IMR-90 (cell line): ENCODE measurements around the gene BCL2L12. TPM values are rescaled to one million over a fixed set of nuclear protein-coding genes. Genes with fewer than 3 reads are reported as not detected.

Experiments used
- ATAC-seq: fragments of 200-7000 bp; cut with Tn5 transposase; 2 replicates; pipeline ENCODE4 v1.9.1; 2020; ENCODE audit warnings: low read depth, mild to moderate bottlenecking, moderate library complexity
- BruUV-seq: library from RNA; stranded (reverse); fragments of 400-500 nt; replicated peaks from 2 replicates; lab custom pipeline; 2021; lab: Mats Ljungman, UMichigan
- CTCF ChIA-PET: fragments of 300-600 bp; formaldehyde crosslinking; extraction: SDS; loops from one replicate; lab custom pipeline; 2021; ENCODE audit warnings: antibody characterized with exemption; lab: Yijun Ruan, JAX
- POLR2A ChIA-PET: fragments of 300-600 bp; sonication (Branson Sonifier 250); formaldehyde crosslinking; loops from one replicate; lab custom pipeline; 2022; ENCODE audit warnings: antibody characterized with exemption; ENCODE audit not compliant: unreplicated experiment; lab: Charles Lee
- DNase-seq: peaks from one replicate; pipeline ENCODE4 v3.0.0; 2013
- H2AFZ ChIP-seq: replicated peaks from 2 replicates; pipeline ENCODE3; 2013; ENCODE audit warnings: low read length, mild to moderate bottlenecking; ENCODE audit not compliant: poor library complexity
- H2AK5ac ChIP-seq: 2 replicates; pipeline ENCODE4 v1.6.1; 2013; ENCODE audit warnings: low read depth, low read length, inconsistent platforms
- H2AK9ac ChIP-seq: replicated peaks from 2 replicates; pipeline ENCODE3; 2013; ENCODE audit warnings: mild to moderate bottlenecking, low read depth, low read length, moderate library complexity; ENCODE audit not compliant: poor library complexity
- H2BK120ac ChIP-seq: 2 replicates; pipeline ENCODE4 v1.6.1; 2013; ENCODE audit warnings: low read depth, low read length, inconsistent platforms
- H2BK15ac ChIP-seq: 3 replicates; pipeline ENCODE4 v1.6.1; 2013; ENCODE audit warnings: low read depth, low read length, inconsistent platforms
- H2BK20ac ChIP-seq: 2 replicates; pipeline ENCODE4 v1.6.1; 2013; ENCODE audit warnings: low read depth, mild to moderate bottlenecking, inconsistent platforms, low read length, moderate library complexity
- H2BK5ac ChIP-seq: 2 replicates; pipeline ENCODE4 v1.6.1; 2013; ENCODE audit warnings: mild to moderate bottlenecking, low read depth, low read length, inconsistent platforms; ENCODE audit not compliant: poor library complexity, severe bottlenecking
- H3K14ac ChIP-seq: replicated peaks from 2 replicates; pipeline ENCODE4 v1.6.1; 2013; ENCODE audit warnings: low read depth, low read length, inconsistent platforms
- H3K18ac ChIP-seq: 2 replicates; pipeline ENCODE4 v1.6.1; 2013; ENCODE audit warnings: low read depth, low read length, control low read depth
- H3K23ac ChIP-seq: 2 replicates; pipeline ENCODE4 v1.6.1; 2013; ENCODE audit warnings: low read depth, low read length, inconsistent platforms
- H3K27ac ChIP-seq: 2 replicates; pipeline ENCODE4 v1.5.1; 2013; ENCODE audit warnings: mild to moderate bottlenecking, control low read depth, low read length; ENCODE audit not compliant: insufficient read depth
- H3K27me3 ChIP-seq: 2 replicates; pipeline ENCODE4 v1.6.1; 2013; ENCODE audit warnings: low read length; ENCODE audit not compliant: control insufficient read depth, insufficient read depth
- H3K36me3 ChIP-seq: 2 replicates; pipeline ENCODE4 v1.6.1; 2013; ENCODE audit warnings: low read length, mixed read lengths; ENCODE audit not compliant: control insufficient read depth, insufficient read depth
- H3K4ac ChIP-seq: 2 replicates; pipeline ENCODE4 v1.6.1; 2013; ENCODE audit warnings: low read depth, low read length, inconsistent platforms
- H3K4me1 ChIP-seq: 2 replicates; pipeline ENCODE4 v1.6.1; 2013; ENCODE audit warnings: low read length, mixed read lengths; ENCODE audit not compliant: control insufficient read depth, insufficient read depth
- H3K4me2 ChIP-seq: 2 replicates; pipeline ENCODE4 v1.6.1; 2013; ENCODE audit warnings: low read depth, mild to moderate bottlenecking, control low read depth, low read length, moderate library complexity
- H3K4me3 ChIP-seq: 2 replicates; pipeline ENCODE4 v1.5.1; 2013; ENCODE audit warnings: low read depth, mild to moderate bottlenecking, control low read depth, low read length, moderate library complexity; ENCODE audit not compliant: insufficient read depth
- H3K56ac ChIP-seq: 2 replicates; pipeline ENCODE4 v1.6.1; 2013; ENCODE audit warnings: low read length, inconsistent platforms; ENCODE audit not compliant: insufficient read depth; ENCODE audit errors: extremely low read depth
- H3K79me1 ChIP-seq, 2 experiments: 2 replicates each; pipeline ENCODE4 v1.6.1; 2013; ENCODE audit warnings: low read length in 2 of 2, inconsistent platforms in 1 of 2, low read depth in 1 of 2
- H3K9ac ChIP-seq: 2 replicates; pipeline ENCODE4 v1.6.1; 2013; ENCODE audit warnings: low read depth, low read length, control low read depth
- H3K9me1 ChIP-seq: 2 replicates; pipeline ENCODE4 v1.6.1; 2013; ENCODE audit warnings: low read length, inconsistent platforms; ENCODE audit not compliant: insufficient read depth
- H3K9me3 ChIP-seq: 2 replicates; pipeline ENCODE4 v1.6.1; 2013; ENCODE audit warnings: low read length; ENCODE audit not compliant: control insufficient read depth, insufficient read depth
- H4K20me1 ChIP-seq: 2 replicates; pipeline ENCODE4 v1.6.1; 2013; ENCODE audit warnings: low read length, inconsistent platforms; ENCODE audit not compliant: insufficient read depth
- H4K5ac ChIP-seq: 2 replicates; pipeline ENCODE4 v1.6.1; 2013; ENCODE audit warnings: mild to moderate bottlenecking, low read depth, low read length, control low read depth
- H4K8ac ChIP-seq, 2 experiments: 2 replicates each; pipeline ENCODE4 v1.6.1; 2013; ENCODE audit warnings: low read depth in 2 of 2, low read length in 2 of 2, control low read depth in 1 of 2, inconsistent platforms in 1 of 2
- H4K91ac ChIP-seq: 2 replicates; pipeline ENCODE4 v1.6.1; 2013; ENCODE audit warnings: low read depth, low read length, inconsistent platforms; ENCODE audit not compliant: insufficient read depth
- BHLHE40 ChIP-seq: fragments of 150-350 bp; IDR thresholded peaks from 2 replicates; pipeline ENCODE4 v1.6.1; 2016; ENCODE audit warnings: mild to moderate bottlenecking, low read depth, low read length
- CEBPB ChIP-seq: IDR thresholded peaks from 2 replicates; pipeline ENCODE4 v1.6.1; 2012; ENCODE audit warnings: low read depth, low read length, improper control_type of control experiment
- CHD1 ChIP-seq: IDR thresholded peaks from 2 replicates; pipeline ENCODE4 v1.6.1; 2012; ENCODE audit warnings: low read depth, low read length, improper control_type of control experiment
- CTCF ChIP-seq: conservative IDR thresholded peaks from 2 replicates; pipeline ENCODE4 v1.5.1; 2012; ENCODE audit warnings: mild to moderate bottlenecking, low read depth, low read length, improper control_type of control experiment
- FOS ChIP-seq: fragments of 150-350 bp; IDR thresholded peaks from 2 replicates; pipeline ENCODE4 v1.6.1; 2016; ENCODE audit warnings: low read depth, low read length
- MAFK ChIP-seq: IDR thresholded peaks from 2 replicates; pipeline ENCODE4 v1.6.1; 2012; ENCODE audit warnings: low read depth, low read length, improper control_type of control experiment
- MAZ ChIP-seq: IDR thresholded peaks from 2 replicates; pipeline ENCODE4 v1.6.1; 2012; ENCODE audit warnings: low read depth, mild to moderate bottlenecking, low read length, improper control_type of control experiment, moderate library complexity, borderline replicate concordance
- MXI1 ChIP-seq: IDR thresholded peaks from 2 replicates; pipeline ENCODE4 v1.6.1; 2012; ENCODE audit warnings: low read depth, mild to moderate bottlenecking, low read length, moderate library complexity, borderline replicate concordance
- NFE2L2 ChIP-seq: fragments of 150-350 bp; IDR thresholded peaks from 2 replicates; pipeline ENCODE4 v1.6.1; 2016; ENCODE audit warnings: low read depth, mild to moderate bottlenecking, low read length
- POLR2A ChIP-seq: IDR thresholded peaks from 2 replicates; pipeline ENCODE4 v1.6.1; 2012; ENCODE audit warnings: mild to moderate bottlenecking, low read depth, low read length
- RAD21 ChIP-seq: IDR thresholded peaks from 2 replicates; pipeline ENCODE4 v1.6.1; 2012; ENCODE audit warnings: low read length, improper control_type of control experiment
- RCOR1 ChIP-seq: IDR thresholded peaks from 2 replicates; pipeline ENCODE4 v1.6.1; 2012; ENCODE audit warnings: mild to moderate bottlenecking, low read length, improper control_type of control experiment; ENCODE audit not compliant: insufficient replicate concordance
- RFX5 ChIP-seq: IDR thresholded peaks from 2 replicates; pipeline ENCODE4 v1.8.0; 2012; ENCODE audit warnings: low read depth, mild to moderate bottlenecking, low read length, moderate library complexity
- SMC3 ChIP-seq: fragments of 150-350 bp; IDR thresholded peaks from 2 replicates; pipeline ENCODE4 v1.6.1; 2016; ENCODE audit warnings: low read depth, mild to moderate bottlenecking, antibody characterized with exemption, low read length, moderate library complexity
- USF2 ChIP-seq: fragments of 150-350 bp; IDR thresholded peaks from 2 replicates; pipeline ENCODE4 v1.6.1; 2017; ENCODE audit warnings: mild to moderate bottlenecking, antibody characterized with exemption, low read length, low read depth
- WGBS, 2 experiments: methylation state at CpG; one replicate each; pipeline versions ENCODE4 v1.1.5 to v1.1.7; 2013; ENCODE audit warnings: missing lambda C conversion rate in 2 of 2; ENCODE audit not compliant: insufficient read length in 1 of 2; ENCODE audit errors: extremely low coverage in 2 of 2; 5-methylcytosine and 5-hydroxymethylcytosine counted together
- dilution Hi-C: fragments of 300-500 bp; cut with HindIII; formaldehyde crosslinking; loops from one replicate; pipeline ENCODE4 v1.14.3; 2018; ENCODE audit warnings: low sequenced_read_pairs; ENCODE audit not compliant: unreplicated experiment
- in situ Hi-C: fragments of 300-500 bp; cut with MboI; formaldehyde crosslinking; loops from 3 replicates; pipeline ENCODE4 v1.14.3; 2019; ENCODE audit warnings: low sequenced_read_pairs, inconsistent platforms, mixed read lengths
- intact Hi-C: fragments of 100-400 bp; cut with micrococcal nuclease; formaldehyde crosslinking; loops from 2 replicates; pipeline ENCODE4 v1.10.0; 2022
- polyA plus RNA-seq, 3 experiments: library from polyadenylated mRNA; depleted of rRNA; stranded (reverse); fragments of >200 nt; gene quantifications; 2 replicates each; pipeline ENCODE4 v1.2.3, GENCODE V29; 2012; ENCODE audit warnings: low replicate concordance in 1 of 3
- total RNA-seq: library from RNA; depleted of rRNA; stranded (reverse); fragments of >200 nt; gene quantifications from 2 replicates; pipeline ENCODE4 v1.2.3, GENCODE V29; 2012

Gene BCL2L12
- total and polyA plus RNA-seq, 2 of the 4 experiments (the other 2 are of a cell fraction): 3.9 to 32.6 TPM

- peaks cover 8% of the 10 kb centered on the region; the same call in 1 of the 2 replicates for H3K9me1 ChIP-seq
- peak overlapping the region; percentile 73 for H2AFZ ChIP-seq
- dilution Hi-C loops (no loop called here), intact Hi-C loops (loop anchor here (2.0 kb wide), 2 partner anchors 37 to 49 kb away; partner anchors contain the start of genes PRMT1 and PRR12), in situ Hi-C loops (no loop called here)
- peaks cover 11% of the 10 kb centered on the region for H4K20me1 ChIP-seq
- H2BK15ac ChIP-seq: peak overlapping the region; percentile 55; the same call in 1 of the 3 replicates
- H3K4me3 ChIP-seq: peak overlapping the region; percentile 65
- H3K27ac ChIP-seq: peak overlapping the region; percentile 70
- peak overlapping the region; percentile 54 for H4K5ac ChIP-seq
- peak overlapping the region; percentile 34 for H3K18ac ChIP-seq
- ATAC-seq (no peak), DNase-seq (no peak)
- H3K27me3 ChIP-seq: no peaks in the 10 kb centered on the region
- CTCF ChIA-PET: interaction anchor here (0.6 to 2.5 kb wide), 4 partner anchors 9 to 174 kb away, joined by 3 to 7 read pairs (median 4); partner anchors contain the start of gene FUZ
- peak overlapping the region; percentile 93 for H3K4ac ChIP-seq
- H3K14ac ChIP-seq: peak overlapping the region; percentile 94
- H2BK20ac ChIP-seq: peak overlapping the region; percentile 30; the same call in 1 of the 2 replicates
- no peaks in the 10 kb centered on the region for H3K9me3 ChIP-seq
- peaks cover 29 to 70% of the 10 kb centered on the region in 2 experiments; a peak in 3 of 4 replicates for H3K79me1 ChIP-seq
- POLR2A ChIA-PET: interaction anchor here (1.1 kb wide), 1 partner anchor 37 kb away, joined by 7 read pairs; no protein-coding TSS in a partner anchor
- H2BK120ac ChIP-seq: peak overlapping the region; percentile 58; the same call in 1 of the 2 replicates
- H3K36me3 ChIP-seq: peaks cover 14% of the 10 kb centered on the region
- H4K8ac ChIP-seq: peak overlapping the region; percentile 36 to 78; a peak in 2 of 4 replicates
- peaks cover 7% of the 10 kb centered on the region for H3K4me1 ChIP-seq
- H3K23ac ChIP-seq: peak overlapping the region; percentile 87; the same call in 1 of the 2 replicates
- H3K9ac ChIP-seq: peak overlapping the region; percentile 76
- H2AK5ac ChIP-seq: peak overlapping the region; percentile 98
- WGBS, 2 experiments: 6% methylated on average over 15 of the region's 31 CpGs; no CpG with 5 or more reads in 1 of the 2 experiments
- H4K91ac ChIP-seq: peak overlapping the region; percentile 92
- peak overlapping the region; percentile 83 for H3K56ac ChIP-seq
- H3K4me2 ChIP-seq: peak overlapping the region; percentile 91
- peak overlapping the region; percentile 86 for H2BK5ac ChIP-seq
- TSS peak; percentile 58 for BruUV-seq
- H2AK9ac ChIP-seq: peak overlapping the region; percentile 99
- TF ChIP-seq MAFK (no peak), USF2 (no peak), MXI1 (no peak), CEBPB (no peak), CTCF (no peak), RCOR1 (no peak), SMC3 (no peak), POLR2A (no peak), RFX5 (no peak), NFE2L2 (no peak), FOS (no peak), MAZ (no peak), RAD21 (no peak), CHD1 (no peak), BHLHE40 (no peak)
These were observed 26.2 kb upstream of the BCL2L12 start for GRCh38 chr19:49639401-49640112.
